ENCODE data around the gene SPRYD4.
"Not testable (repeated sequence)": the region's sequence is repeated elsewhere in the genome, so short reads cannot be mapped to it uniquely, and the experiment has no call there.

GRCh38 chr12:56494481-56494880, 26.1 kb downstream of the SPRYD4 start:
- not testable (repeated sequence) for TF ChIP-seq CTCF (conservative IDR thresholded peaks at IDR 0.05); ZFX (IDR thresholded peaks at IDR 0.05)
